HG03571 (cell line): Measurements from ENCODE around the gene TPM4.
A peak's percentile ranks its signal among the peaks of the same experiment; 100 is the strongest.
"Not testable (repeated sequence)": the region's sequence is repeated elsewhere in the genome, so short reads cannot be mapped to it uniquely, and the experiment has no call there.

Experiments used
- ATAC-seq: cut with Tn5 transposase; IDR thresholded peaks from one replicate; pipeline ENCODE4 v1.9.1; 2021; ENCODE audit not compliant: unreplicated experiment

TPM4 gene

DNA sequence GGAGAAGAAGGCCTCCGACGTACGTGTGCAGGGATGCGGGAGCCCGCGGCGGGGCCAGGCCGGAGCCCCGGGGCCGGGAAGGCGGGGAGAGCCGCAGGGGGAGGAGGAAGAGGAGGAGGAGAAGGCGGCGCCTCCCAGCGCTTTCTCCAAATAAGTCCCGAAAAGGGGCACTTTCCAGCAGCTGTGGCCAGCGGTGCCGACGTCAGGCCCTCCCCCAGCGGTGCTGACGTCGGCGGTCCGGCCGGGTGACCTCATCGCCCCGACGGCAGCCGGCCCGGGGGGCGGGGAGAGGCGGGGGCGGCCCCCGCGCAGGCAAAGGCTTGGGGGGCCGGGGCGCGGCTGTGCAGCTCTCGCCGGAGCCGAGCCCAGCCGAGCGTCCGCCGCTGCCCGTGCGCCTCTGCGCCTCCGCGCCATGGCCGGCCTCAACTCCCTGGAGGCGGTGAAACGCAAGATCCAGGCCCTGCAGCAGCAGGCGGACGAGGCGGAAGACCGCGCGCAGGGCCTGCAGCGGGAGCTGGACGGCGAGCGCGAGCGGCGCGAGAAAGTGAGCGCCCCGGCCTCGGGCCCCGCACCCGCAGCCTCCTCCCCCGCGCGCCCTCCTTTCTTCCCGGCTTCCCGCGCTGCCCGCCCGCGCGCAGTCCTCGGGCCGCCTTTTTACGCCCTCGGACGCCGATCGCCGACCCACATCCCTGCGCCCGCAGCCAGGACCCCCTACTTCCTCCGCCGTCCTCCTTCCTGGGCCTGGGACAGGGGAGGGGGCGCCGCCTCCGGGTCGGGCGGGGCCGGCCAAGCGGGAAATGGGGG is at the start of gene TPM4:
Gene TPM4 (plus strand): TSS at position 342 of the 804 bp plus-strand sequence. CDS start 71 bp downstream, at position 413.
- peak; percentile 49 for ATAC-seq

DNA sequence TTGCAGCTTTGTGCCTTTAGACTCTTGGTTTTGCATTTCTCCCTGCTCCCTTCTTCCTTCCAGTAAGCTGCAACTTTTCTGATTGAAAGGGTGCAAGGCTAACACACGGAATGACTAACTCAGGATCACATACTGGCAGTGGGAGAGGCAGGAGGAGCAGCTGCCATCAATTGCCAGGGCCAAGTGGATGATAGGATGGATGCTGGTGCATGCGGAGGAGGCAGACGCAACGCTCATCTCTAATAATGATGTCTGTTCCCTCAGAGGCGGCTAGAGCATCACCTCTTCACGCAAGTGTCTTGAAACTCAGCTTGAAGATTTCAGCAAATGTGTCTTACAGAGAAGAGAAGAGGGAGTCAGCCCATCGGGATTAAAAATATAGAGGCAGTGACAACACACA is 49.5 kb upstream of the TPM4 start:
- ATAC-seq: no peak

DNA sequence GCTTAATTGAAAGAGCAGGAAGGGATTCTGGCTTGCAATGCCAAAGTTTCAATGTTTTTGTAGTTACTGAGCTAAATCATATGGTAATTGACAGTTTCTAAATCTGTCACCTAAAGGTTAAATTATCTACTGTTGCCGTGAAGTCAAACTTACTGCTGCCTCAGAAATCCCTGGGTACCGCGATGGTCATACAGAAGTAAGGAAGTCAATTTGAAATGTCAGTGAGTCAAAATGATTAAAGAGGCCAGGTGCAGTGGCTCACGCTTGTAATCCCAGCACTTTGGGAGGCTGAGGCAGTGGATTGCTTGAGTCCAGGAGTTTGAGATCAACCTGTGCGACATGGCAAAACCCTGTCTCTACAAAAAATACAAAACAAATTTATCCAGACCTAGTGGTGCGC is 48.8 kb upstream of the TPM4 start:
- no peak for ATAC-seq

DNA sequence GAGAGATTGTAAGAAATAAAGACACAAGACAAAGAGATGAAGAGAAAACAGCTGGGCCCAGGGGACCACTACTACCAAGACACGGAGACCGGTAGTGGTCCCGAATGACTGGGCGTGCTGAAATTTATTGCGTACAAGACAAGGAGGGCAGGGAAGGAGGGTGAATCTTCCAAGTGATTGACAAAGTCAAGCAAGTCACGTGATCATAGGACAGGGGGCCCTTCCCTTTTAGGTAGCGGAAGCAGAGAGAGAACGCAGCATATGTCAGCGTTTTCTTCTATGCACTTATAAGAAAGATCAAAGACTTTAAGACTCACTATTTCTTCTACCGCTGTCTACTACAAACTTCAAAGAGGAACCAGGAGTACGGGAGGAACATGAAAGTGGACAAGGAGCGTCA is 46.1 kb upstream of the TPM4 start:
- not testable (repeated sequence) for ATAC-seq

DNA sequence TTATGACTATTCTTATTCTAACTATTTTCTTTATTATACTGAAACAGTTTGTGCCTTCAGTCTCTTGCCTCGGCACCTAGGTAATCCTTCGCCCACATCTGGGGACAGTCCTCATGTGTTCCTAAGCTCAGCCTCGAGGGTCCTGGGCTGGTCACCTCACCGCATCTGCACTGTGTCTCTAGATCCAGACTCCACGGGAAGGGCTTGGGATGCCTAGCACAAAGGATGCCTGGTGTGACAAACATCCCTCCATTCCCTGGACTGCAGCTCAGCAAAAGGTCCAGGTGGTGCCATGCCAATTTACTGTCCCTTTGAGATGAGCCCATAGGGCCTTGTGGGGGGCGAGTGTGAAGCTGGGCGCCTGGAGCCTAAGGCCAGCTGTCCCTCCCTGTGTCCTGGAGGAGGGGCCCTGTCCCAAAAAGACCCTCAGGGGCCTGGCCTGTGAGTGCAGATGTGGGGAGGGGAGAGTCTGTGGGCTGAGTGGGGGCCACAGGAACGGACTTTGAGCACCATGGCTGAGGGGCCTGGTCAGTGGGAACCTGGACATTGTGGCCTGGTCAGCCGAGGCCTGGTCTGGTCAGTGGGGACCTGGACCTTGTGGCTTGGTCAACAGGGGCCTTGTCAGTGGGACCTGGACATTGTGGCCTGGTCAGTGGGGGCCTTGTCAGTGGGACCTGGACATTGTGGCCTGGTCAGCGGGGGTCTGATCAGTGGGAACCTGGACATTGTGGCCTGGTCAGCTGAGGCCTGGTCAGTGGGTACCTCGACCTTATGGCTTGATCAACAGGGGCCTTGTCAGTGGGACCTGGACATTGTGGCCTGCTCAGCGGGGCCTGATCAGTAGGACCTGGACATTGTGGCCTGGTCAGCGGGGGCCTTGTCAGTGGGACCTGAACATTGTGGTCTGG is 45.1 kb upstream of the TPM4 start:
- no peak for ATAC-seq

DNA sequence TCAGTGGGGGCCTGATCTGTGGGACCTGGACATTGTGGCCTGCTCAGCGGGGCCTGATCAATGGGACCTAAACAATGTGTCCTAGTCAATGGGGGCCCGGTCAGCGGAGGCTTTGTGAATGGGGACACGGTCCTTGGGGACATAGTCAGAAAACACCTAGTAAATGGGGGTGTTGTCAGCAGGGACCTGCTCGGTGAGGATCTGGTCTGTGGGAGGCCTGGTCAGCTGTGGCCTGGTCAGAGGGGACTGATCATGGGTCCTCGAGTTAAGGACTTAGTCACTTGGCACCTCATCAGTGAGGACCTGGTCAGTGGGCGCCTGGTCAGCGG is 44.5 kb upstream of the TPM4 start:
- ATAC-seq: no peak

DNA sequence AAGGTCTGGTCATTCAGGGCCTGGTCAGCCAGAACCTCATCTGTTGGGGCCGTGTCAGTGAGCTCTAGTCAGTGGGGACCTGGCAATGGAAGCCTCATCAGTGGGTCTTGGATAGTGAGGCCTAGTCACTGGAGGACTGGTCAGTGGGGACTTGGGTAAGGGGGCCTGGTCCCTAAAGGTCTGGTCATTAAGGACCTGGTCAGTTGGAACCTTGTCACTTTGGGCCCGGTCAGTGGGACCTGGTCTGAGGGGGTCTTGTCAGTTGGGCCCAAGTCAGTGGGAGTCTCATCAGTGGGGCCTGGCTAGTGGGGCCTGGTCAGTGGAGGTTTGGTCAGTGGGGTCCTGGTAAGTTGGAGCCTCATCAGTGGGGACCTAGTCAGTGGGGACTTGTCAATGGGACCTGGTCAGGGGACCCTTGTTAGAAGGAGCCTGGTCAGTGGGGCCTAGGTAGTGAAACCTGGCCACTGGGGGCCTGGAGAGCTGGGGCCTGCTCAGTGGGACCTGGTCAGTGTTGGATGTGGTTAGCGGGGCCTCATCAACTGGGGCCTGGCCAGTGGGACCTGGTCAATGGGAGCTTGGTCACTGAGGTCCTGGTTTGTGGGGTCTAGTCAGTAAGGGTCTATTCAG is 43.7 kb upstream of the TPM4 start:
- ATAC-seq: no peak

DNA sequence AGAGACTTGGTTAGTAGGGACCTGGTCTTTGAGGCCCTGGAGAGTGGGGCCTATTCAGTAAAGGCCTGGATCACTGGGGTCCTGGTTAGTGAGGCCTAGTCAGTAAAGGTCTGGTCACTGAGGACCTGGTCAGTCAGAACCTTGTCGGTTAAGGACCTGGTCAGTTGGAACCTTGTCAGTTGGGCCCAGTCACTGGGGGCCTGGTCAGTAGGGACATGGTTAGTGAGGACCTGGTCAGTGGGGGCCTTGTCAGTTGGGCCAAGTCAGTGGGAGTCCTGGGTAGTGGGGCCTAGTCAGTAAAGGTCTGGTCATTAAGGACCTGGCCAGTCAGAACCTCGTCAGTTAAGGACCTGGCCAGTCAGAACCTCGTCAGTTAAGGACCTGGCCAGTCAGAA is 43.2 kb upstream of the TPM4 start:
- ATAC-seq: no peak

DNA sequence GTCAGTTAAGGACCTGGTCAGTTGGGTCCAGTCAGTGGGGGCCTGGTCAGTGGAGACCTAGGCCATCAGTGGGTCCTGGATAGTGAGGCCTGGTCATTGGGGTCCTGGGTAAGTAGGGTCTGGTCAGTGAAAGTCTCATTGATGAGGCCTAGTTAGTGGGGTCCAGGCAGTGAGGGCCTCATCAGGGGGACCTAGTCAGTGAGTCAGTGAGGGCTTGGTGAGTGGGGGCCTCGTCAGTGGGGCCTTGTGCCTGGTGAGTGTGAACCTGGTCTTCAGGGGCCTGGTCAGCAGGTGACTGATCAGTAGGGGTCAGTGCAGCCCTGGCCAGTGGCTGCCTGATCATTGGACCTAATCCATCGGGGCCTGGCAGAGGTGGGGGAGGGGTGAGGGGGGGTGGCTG is 42.6 kb upstream of the TPM4 start:
- no peak for ATAC-seq

DNA sequence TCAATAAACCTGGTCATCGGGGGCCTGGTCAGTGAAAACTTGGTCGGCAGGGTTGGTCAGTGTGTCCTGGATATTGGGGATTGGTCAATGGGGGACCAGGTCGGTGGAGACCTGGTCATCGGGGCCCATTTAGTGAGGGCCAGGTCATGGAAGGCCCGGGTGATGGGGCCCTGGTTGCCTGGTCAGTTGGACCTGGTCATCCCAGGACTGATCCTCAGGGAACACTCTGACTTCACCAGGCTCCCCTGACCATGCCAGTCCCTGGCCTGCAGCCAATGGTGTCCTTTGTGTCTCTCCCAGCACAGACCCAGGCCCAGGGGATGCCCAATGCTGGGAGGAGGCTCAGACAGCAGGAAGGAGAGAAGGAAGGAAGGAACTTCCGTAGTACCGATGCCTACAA is 42.1 kb upstream of the TPM4 start:
- ATAC-seq: no peak

DNA sequence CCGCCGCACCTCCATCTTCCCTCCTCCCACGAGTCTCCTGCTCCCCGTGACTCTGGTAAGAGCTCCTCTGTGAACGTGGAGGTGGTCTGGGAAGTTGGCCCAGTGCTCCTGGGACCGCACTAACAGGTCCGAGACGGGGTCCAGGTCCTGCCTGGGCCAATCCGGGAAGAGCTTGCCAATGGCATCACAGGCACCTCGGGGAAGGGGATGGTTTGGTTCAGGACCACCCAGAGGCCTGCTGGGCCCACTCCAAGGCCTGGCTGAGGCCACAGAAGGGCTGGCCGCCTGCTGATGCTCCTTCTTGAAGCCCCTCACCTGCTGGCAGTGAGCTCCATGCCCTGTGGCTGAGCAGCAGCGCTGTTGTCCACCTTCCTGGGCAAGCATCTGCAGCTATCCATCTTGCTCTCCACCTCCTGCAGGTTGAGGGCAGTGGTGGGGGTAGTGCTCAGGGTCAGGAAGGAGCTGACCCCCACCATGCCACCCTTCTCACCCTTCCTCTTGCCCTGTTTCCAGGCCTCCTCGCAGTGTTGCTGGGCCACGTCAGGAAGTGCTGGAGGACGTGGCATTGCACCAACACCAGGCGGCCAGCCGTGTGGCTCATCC is 41.2 kb upstream of the TPM4 start:
- no peak for ATAC-seq

DNA sequence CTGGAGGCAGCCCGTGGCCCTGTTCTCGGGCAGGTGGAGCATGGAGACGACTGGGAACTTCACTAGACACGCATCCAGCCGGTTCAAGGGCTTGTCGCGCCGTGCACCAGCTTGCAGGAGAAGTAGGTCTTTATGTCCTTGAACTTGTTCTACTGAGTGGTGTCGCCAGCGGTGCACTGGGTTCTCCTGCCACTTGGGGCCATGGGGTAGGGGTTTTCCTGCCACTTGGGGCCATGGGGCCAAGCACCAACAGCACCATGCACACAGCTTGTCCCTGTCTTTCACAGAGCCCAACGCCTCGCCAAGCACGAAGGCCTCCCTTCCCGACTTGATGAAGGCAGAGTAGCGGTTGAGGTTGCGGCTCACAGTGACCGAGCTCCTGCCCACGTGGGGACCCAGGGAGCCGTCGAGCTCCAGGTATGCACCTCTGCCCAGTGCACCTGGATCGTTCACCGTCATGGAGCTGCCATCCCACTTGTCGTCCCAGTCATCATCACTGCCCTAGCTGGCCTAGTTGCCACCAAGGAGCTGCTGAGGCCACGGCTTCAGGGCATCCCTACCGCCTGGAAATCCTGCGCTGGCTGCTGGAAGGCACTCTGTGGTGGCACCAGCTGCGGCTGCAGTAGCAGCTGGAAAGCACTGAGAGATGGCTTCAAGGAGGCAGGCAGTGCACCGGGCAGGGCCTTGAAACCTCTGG is 40.5 kb upstream of the TPM4 start:
- no peak for ATAC-seq

DNA sequence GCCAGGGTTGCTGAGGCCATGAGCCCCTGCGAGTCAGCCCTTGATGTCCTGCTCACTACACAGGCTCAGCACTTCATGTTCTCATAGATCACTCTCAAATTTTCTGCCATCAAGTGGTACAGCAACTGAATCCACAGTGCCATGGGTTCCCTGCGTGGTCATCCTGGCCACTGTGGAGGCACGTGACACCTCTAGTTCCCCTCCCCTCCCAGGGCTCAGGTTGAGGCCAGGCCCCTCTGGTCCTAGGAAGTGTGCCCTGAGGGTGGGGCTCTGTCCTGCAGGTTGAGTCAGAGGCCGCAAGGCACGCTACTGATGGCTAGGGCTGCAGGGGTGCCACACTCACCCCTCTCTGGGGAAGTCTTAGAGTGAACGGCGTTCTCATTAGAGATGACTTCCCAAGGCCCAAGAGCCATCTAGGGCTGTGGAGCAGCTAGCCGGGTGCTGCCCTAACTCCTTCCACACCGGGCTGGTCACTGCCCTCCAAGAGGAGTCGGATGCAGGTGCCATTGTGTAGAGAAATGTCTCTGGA is 39.8 kb upstream of the TPM4 start:
- ATAC-seq: no peak

DNA sequence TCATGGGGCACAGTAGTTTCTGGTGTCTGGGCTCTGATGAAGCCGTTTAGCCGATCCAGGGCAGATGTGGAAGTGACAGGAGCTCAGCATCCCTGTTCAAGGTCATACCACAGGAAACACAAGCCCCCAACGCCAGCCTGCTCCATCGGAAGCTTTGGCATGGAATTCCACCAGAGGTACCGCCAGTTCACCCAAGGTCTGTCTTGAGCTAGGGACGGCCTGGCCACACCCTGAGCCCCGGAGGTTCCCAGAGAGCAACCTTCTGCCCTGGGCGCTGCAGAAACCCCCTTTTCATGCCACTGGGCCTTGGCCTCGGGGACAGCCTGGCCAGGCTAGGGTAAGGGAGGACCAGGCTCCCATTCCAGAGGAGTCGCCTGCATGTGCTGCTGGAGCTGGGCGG is 39.4 kb upstream of the TPM4 start:
- no peak for ATAC-seq

DNA sequence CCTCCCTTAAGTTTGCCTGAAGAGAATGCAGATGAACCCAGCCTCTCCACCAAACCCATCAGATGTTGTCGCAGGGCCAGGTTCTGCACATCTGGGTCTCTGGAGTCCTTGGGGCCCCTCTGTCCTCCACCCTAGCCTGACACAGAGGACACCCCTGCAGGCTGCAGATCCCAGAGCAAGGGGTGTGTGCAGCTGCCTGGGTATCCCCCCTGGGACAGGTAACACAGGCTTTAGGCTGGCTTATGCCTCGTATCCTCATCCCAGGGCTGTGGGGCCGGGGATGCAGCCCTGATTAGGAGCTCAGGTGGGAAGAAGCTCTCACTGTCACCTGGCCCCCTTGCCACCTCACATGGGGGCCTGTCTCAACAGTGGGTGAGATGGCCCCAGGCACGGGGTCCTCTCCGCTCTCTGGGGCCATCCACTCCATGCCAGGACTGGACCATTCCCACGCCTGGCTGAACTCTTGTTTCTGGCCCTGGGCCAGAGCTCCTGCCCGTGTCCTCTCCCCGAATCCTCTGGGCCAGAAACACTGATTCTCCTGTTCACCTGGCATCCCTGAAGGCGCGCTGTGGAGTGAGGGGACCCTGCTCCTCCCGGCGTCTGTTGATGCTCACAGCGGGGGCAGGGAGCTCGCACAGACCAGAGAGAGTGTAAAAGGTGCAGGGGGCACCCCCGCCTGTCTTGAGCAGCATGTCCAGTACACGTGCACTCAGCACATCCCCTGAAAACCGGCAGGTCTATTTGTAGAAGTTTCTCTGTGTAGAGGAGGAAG is 38.7 kb upstream of the TPM4 start:
- no peak for ATAC-seq

DNA sequence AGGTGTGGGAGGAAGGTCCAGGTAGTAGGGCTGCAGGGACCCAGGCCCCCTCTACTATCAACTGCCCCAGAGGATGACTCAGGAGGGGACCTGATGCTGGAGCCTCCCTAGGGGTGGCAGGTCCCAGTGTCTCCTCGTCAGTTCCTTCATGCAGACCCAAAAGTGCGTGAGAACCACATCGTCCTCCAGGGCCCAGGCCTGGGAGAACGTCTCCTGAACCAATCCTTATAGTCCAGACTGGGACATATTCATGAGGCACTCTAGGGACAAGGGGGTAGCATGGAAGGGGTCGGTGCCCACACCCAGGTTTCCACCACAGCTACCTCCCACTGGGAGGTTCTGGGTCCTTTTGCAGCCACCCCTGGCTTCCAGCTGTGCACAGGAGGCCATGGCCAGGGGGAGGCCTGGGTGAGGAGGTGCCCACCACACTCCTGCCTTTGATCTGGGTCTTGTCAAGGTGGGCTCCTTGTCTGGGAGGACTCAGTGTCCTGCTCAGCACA is 38.0 kb upstream of the TPM4 start:
- ATAC-seq: no peak

DNA sequence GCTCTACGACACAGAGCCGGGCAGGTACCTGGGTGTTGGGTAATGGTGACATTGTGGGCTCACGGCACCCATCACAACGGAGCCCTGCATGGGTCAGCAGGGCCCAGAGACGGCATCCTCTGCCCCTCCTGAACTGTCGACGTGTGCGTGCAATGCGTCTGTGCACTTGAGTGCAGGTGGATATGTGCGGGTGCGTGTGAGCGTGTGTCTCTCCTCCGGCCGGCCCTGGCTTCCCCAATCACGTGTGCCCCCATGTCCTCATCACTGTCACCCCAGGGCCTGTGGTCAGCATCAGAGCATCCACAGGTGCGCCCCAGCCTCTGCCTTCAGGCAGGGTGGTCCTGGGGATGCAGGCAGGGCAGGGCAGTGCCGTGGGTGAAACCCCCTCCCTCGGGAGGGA is 37.2 kb upstream of the TPM4 start:
- ATAC-seq: no peak

DNA sequence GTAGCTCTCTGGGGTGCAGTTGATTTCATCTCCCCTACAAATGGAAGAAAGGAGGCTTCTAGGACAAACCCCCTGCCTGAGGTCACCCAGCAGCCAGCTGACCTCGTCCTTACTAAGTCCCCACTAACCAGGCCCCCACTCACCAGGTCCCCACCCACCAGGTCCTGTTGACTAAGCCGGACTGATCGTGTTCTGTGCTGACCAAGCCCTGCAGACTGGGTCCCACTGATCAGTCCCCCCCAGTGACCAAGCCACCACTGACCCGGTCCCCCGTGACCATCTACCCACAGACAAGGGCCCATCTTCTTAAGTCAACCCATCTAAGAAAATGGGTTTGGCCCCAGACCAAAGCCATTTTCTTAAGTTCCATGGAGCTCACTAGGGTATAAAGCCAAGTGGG is 36.8 kb upstream of the TPM4 start:
- ATAC-seq: no peak

DNA sequence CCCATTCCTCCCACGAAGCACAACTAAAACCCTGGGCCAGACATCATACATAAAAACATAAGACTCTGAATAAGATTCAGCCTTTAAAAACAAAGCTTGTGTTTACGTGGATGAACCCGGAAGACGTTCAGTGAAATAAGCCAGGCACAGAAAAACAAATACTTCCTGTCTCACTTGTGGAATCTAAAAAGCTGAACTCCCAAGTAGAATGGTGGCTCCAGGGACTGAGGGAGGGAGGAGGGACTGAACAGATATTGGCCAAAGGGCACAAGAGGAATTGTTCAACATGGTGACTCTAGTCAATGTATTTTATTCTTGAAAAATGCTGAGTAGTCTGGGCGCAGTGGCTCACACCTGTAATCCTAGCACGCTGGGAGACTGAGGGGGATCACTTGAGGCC is 35.7 kb upstream of the TPM4 start:
- no peak for ATAC-seq
